T-helper 2 cell treated with Interferon-gamma antibody and Interleukin-4, amounts not matched to agents 100 ng/mL and 5 ng/mL, for 36 hours (primary cell): Measurements from ENCODE around the gene AKIRIN1. TPM values are rescaled to one million over a fixed set of nuclear protein-coding genes. Genes with fewer than 3 reads are reported as not detected.
"Not testable (repeated sequence)": the region's sequence is repeated elsewhere in the genome, so short reads cannot be mapped to it uniquely, and the experiment has no call there.

ENCODE experiments used
- intact Hi-C: fragments of 100-400 bp; cut with micrococcal nuclease; formaldehyde crosslinking; loops from one replicate; pipeline ENCODE4 v1.15.1; 2023
- total RNA-seq: library from RNA; stranded (reverse); gene quantifications from 2 replicates; pipeline ENCODE4 v1.2.3, GENCODE V29; 2022

The AKIRIN1 gene
- total RNA-seq, result 55.4 and 60.5 TPM in 2 replicates

GRCh38 chr1:38990738-38991637, at the start of gene AKIRIN1:
TSS of gene AKIRIN1 (plus strand) at chr1:38991276. CDS start at chr1:38991381, 105 bp downstream.
- intact Hi-C loops, result loop anchor here (1.0 to 2.0 kb wide), 4 partner anchors 14 to 132 kb away; partner anchors contain the start of genes MYCBP, NDUFS5 and RRAGC

- intact Hi-C loops, result no loop called here
Measured at GRCh38 chr1:38941527-38942019, 49.5 kb upstream of the AKIRIN1 start, which contains the start of gene RHBDL2. TSS of gene RHBDL2 (minus strand) at chr1:38941830. CDS start at chr1:38919212, 22,618 bp downstream.

- intact Hi-C loops, result no loop called here
Measured at GRCh38 chr1:38942664-38943428, 48.2 kb upstream of the AKIRIN1 start.

GRCh38 chr1:38944547-38944946, 46.5 kb upstream of the AKIRIN1 start:
- intact Hi-C loops, result no loop called here

- intact Hi-C loops, result no loop called here
Measured at GRCh38 chr1:38950553-38950952, 40.5 kb upstream of the AKIRIN1 start.

- intact Hi-C loops, result no loop called here
Measured at GRCh38 chr1:38953433-38953860, 37.6 kb upstream of the AKIRIN1 start.

GRCh38 chr1:38958967-38959366, 32.1 kb upstream of the AKIRIN1 start:
- intact Hi-C loops, result no loop called here

GRCh38 chr1:38962113-38962512, 29.0 kb upstream of the AKIRIN1 start:
- intact Hi-C loops, result no loop called here

- intact Hi-C loops, result no loop called here
Measured at GRCh38 chr1:38962560-38962959, 28.5 kb upstream of the AKIRIN1 start.

- intact Hi-C loops, result no loop called here
Measured at GRCh38 chr1:38964140-38964548, 26.9 kb upstream of the AKIRIN1 start.

- intact Hi-C loops, result not testable (repeated sequence)
Measured at GRCh38 chr1:38973145-38973544, 17.9 kb upstream of the AKIRIN1 start.

- intact Hi-C loops, result no loop called here
Measured at GRCh38 chr1:38973659-38974437, 17.2 kb upstream of the AKIRIN1 start.

GRCh38 chr1:38977399-38978244, 13.5 kb upstream of the AKIRIN1 start:
- intact Hi-C loops, result loop anchor here (2.0 kb wide), 1 partner anchor 13 kb away; the partner anchor contains the start of gene AKIRIN1

- intact Hi-C loops, result not testable (repeated sequence)
Measured at GRCh38 chr1:38978245-38978542, 12.9 kb upstream of the AKIRIN1 start.

- intact Hi-C loops, result not testable (repeated sequence)
Measured at GRCh38 chr1:38979380-38979779, 11.7 kb upstream of the AKIRIN1 start.

GRCh38 chr1:38989979-38990378, 1.1 kb upstream of the AKIRIN1 start:
- intact Hi-C loops, result loop anchor here (1.0 to 2.0 kb wide), 4 partner anchors 13 to 131 kb away; partner anchors contain the start of genes MYCBP, NDUFS5 and RRAGC

- intact Hi-C loops, result loop anchor here (1.0 to 2.0 kb wide), 4 partner anchors 14 to 131 kb away; partner anchors contain the start of genes MYCBP, NDUFS5 and RRAGC
Measured at GRCh38 chr1:38990386-38990737, 714 bp upstream of the AKIRIN1 start.

- intact Hi-C loops, result loop anchor here (2.0 kb wide), 4 partner anchors 15 to 119 kb away; partner anchors contain the start of genes MYCBP and NDUFS5
Measured at GRCh38 chr1:38991638-38992411, 749 bp downstream of the AKIRIN1 start.
